H9 (cell line): ENCODE results near the gene MYL2. TPM values are rescaled to one million over a fixed set of nuclear protein-coding genes. Genes with fewer than 3 reads are reported as not detected.

ENCODE experiments used
- DNase-seq: peaks from one replicate; pipeline ENCODE4 v3.0.0-alpha.2; 2017
- H2AFZ ChIP-seq: one replicate; pipeline ENCODE4 v1.6.1; 2013; ENCODE audit warnings: mild to moderate bottlenecking, low read length, control low read depth, moderate library complexity
- H2AK5ac ChIP-seq: 2 replicates; pipeline ENCODE4 v1.6.1; 2013; ENCODE audit warnings: low read length, control low read depth, mixed read lengths; ENCODE audit not compliant: insufficient read length
- H2BK120ac ChIP-seq: one replicate; pipeline ENCODE4 v1.6.1; 2013; ENCODE audit warnings: low read depth, mild to moderate bottlenecking, low read length, control low read depth, inconsistent platforms; ENCODE audit not compliant: poor library complexity, severe bottlenecking
- H2BK12ac ChIP-seq: 2 replicates; pipeline ENCODE4 v1.6.1; 2013; ENCODE audit warnings: low read length, control low read depth, mixed read lengths, low read depth; ENCODE audit not compliant: insufficient read length
- H2BK15ac ChIP-seq: 2 replicates; pipeline ENCODE4 v1.6.1; 2013; ENCODE audit warnings: low read depth, low read length, control low read depth
- H2BK20ac ChIP-seq: one replicate; pipeline ENCODE4 v1.6.1; 2013; ENCODE audit warnings: low read depth, mild to moderate bottlenecking, low read length, control low read depth, inconsistent platforms; ENCODE audit not compliant: poor library complexity, severe bottlenecking
- H2BK5ac ChIP-seq: 2 replicates; pipeline ENCODE4 v1.6.1; 2013; ENCODE audit warnings: low read length, control low read depth, mixed read lengths; ENCODE audit not compliant: insufficient read length
- H3K14ac ChIP-seq: 2 replicates; pipeline ENCODE4 v1.6.1; 2013; ENCODE audit warnings: low read length, control low read depth; ENCODE audit not compliant: insufficient read depth
- H3K18ac ChIP-seq: 2 replicates; pipeline ENCODE4 v1.6.1; 2013; ENCODE audit warnings: low read depth, mild to moderate bottlenecking, mixed read lengths, low read length, control low read depth; ENCODE audit not compliant: insufficient read length
- H3K23ac ChIP-seq: 2 replicates; pipeline ENCODE4 v1.6.1; 2013; ENCODE audit warnings: low read length, control low read depth, mixed read lengths, low read depth; ENCODE audit not compliant: insufficient read length
- H3K23me2 ChIP-seq: 2 replicates; pipeline ENCODE4 v1.6.1; 2013; ENCODE audit warnings: low read depth, mild to moderate bottlenecking, mixed read lengths, low read length, control low read depth; ENCODE audit not compliant: insufficient read length, poor library complexity, severe bottlenecking
- H3K27ac ChIP-seq: 2 replicates; pipeline ENCODE4 v1.5.1; 2013; ENCODE audit warnings: low read length, control low read depth, mixed read lengths, low read depth; ENCODE audit not compliant: insufficient read length
- H3K27me3 ChIP-seq: 2 replicates; pipeline ENCODE4 v1.6.1; 2013; ENCODE audit warnings: low read length, control low read depth, inconsistent platforms; ENCODE audit not compliant: insufficient read depth
- H3K4ac ChIP-seq: 2 replicates; pipeline ENCODE4 v1.6.1; 2013; ENCODE audit warnings: low read depth, mild to moderate bottlenecking, control low read depth, inconsistent platforms, low read length, moderate library complexity
- H3K4me1 ChIP-seq: 2 replicates; pipeline ENCODE4 v1.6.1; 2013; ENCODE audit warnings: low read length, control low read depth, inconsistent platforms; ENCODE audit not compliant: insufficient read depth
- H3K4me2 ChIP-seq: 2 replicates; pipeline ENCODE4 v1.6.1; 2013; ENCODE audit warnings: low read length, control low read depth, mixed read lengths; ENCODE audit not compliant: insufficient read length, insufficient read depth
- H3K56ac ChIP-seq: 2 replicates; pipeline ENCODE4 v1.6.1; 2013; ENCODE audit warnings: low read depth, mild to moderate bottlenecking, mixed read lengths, low read length, control low read depth; ENCODE audit not compliant: insufficient read length
- H3K79me1 ChIP-seq: 2 replicates; pipeline ENCODE4 v1.6.1; 2013; ENCODE audit warnings: low read depth, mild to moderate bottlenecking, moderate library complexity, low read length, control low read depth, inconsistent platforms; ENCODE audit not compliant: insufficient read depth, poor library complexity, severe bottlenecking
- H3K79me2 ChIP-seq: 2 replicates; pipeline ENCODE4 v1.6.1; 2013; ENCODE audit warnings: low read length, control low read depth, inconsistent platforms; ENCODE audit not compliant: insufficient read depth
- H3K9ac ChIP-seq: 2 replicates; pipeline ENCODE4 v1.6.1; 2013; ENCODE audit warnings: low read length, control low read depth, mixed read lengths; ENCODE audit not compliant: insufficient read length; ENCODE audit errors: extremely low read depth
- H3K9me3 ChIP-seq: one replicate; pipeline ENCODE4 v1.6.1; 2013; ENCODE audit warnings: low read depth, low read length, inconsistent platforms; ENCODE audit not compliant: control insufficient read depth
- H3T11ph ChIP-seq: one replicate; pipeline ENCODE4 v1.6.1; 2013; ENCODE audit warnings: mild to moderate bottlenecking, low read length, control low read depth, inconsistent platforms
- H4K20me1 ChIP-seq: one replicate; pipeline ENCODE4 v1.6.1; 2013; ENCODE audit not compliant: control insufficient read depth, insufficient read length, insufficient read depth
- H4K5ac ChIP-seq: 2 replicates; pipeline ENCODE4 v1.6.1; 2013; ENCODE audit warnings: low read depth, mild to moderate bottlenecking, mixed read lengths, low read length, control low read depth; ENCODE audit not compliant: insufficient read length
- H4K8ac ChIP-seq: replicated peaks from 2 replicates; pipeline ENCODE4 v1.6.1; 2013; ENCODE audit warnings: low read length, control low read depth, mixed read lengths, low read depth; ENCODE audit not compliant: insufficient read length
- H4K91ac ChIP-seq: 2 replicates; pipeline ENCODE4 v1.6.1; 2013; ENCODE audit warnings: low read depth, mild to moderate bottlenecking, moderate library complexity, mixed read lengths, low read length, control low read depth; ENCODE audit not compliant: insufficient read length
- H3K27ac Mint-ChIP-seq, 3 experiments: 2 replicates in 2 of 3; 3 replicates in 1 of 3; pipeline ENCODE4 v1.8.0; 2020 to 2021; ENCODE audit warnings: mixed read lengths in 3 of 3, mild to moderate bottlenecking in 1 of 3, moderate library complexity in 1 of 3
- H3K27me3 Mint-ChIP-seq: 2 replicates; pipeline ENCODE4 v1.8.0; 2021; ENCODE audit warnings: low read depth, mild to moderate bottlenecking, moderate library complexity, mixed read lengths
- H3K36me3 Mint-ChIP-seq, 3 experiments: 2 replicates in 2 of 3; 3 replicates in 1 of 3; pipeline ENCODE4 v1.8.0; 2020 to 2021; ENCODE audit warnings: low read depth in 3 of 3, mixed read lengths in 3 of 3; ENCODE audit not compliant: insufficient read depth in 1 of 3
- H3K4me1 Mint-ChIP-seq, 2 experiments: 2 replicates each; pipeline ENCODE4 v1.8.0; 2020; ENCODE audit warnings: mixed read lengths in 2 of 2
- H3K4me3 Mint-ChIP-seq, 2 experiments: 2 replicates in 1 of 2; 3 replicates in 1 of 2; pipeline ENCODE4 v1.8.0; 2020 to 2021; ENCODE audit warnings: mild to moderate bottlenecking in 2 of 2, mixed read lengths in 2 of 2, moderate library complexity in 1 of 2
- H3K9me3 Mint-ChIP-seq, 2 experiments: 2 replicates in 1 of 2; 3 replicates in 1 of 2; pipeline ENCODE4 v1.8.0; 2020; ENCODE audit warnings: mild to moderate bottlenecking in 2 of 2, mixed read lengths in 2 of 2, moderate library complexity in 1 of 2
- CTCF ChIP-seq: fragments of 200-600 bp; sonication (generic); conservative IDR thresholded peaks from 3 replicates; pipeline ENCODE4 v1.8.0; 2021; ENCODE audit warnings: antibody characterized with exemption, mild to moderate bottlenecking
- WGBS: extraction: QIAGEN DNeasy Blood & Tissue Kit; methylation state at CpG from one replicate; pipeline ENCODE4 v1.1.7; 2013; ENCODE audit warnings: missing lambda C conversion rate, low lambda C conversion rate, mixed read lengths; ENCODE audit not compliant: insufficient read length; ENCODE audit errors: extremely low coverage; 5-methylcytosine and 5-hydroxymethylcytosine counted together
- total RNA-seq: library from RNA; stranded (reverse); gene quantifications from 2 replicates; pipeline ENCODE4 v1.2.1, GENCODE V29; 2021

The MYL2 gene
- total RNA-seq, 1 experiment from 2014 or later = not detected

GRCh38 chr12:110906985-110907384 is 13.4 kb downstream of the MYL2 start:
- H2AFZ ChIP-seq = no peak overlapping the region
- no peak overlapping the region for H3K18ac ChIP-seq
- Mint-ChIP-seq H3K27me3 (peaks cover 8% of the 10 kb centered on the region), H3K27ac (peak overlapping the region in 1 of 3 experiments; percentile 21; a peak in 2 of 7 replicates), H3K9me3 (0 out of 5 replicates have a peak, but pooled peaks cover 0 to 2% of the 10 kb centered on the region in 2 experiments), H3K4me1 (peaks cover 6 to 9% of the 10 kb centered on the region in 2 experiments), H3K36me3 (no peaks in the 10 kb centered on the region), H3K4me3 (no peak overlapping the region)
- no peaks in the 10 kb centered on the region for H3K79me2 ChIP-seq
- H4K91ac ChIP-seq = no peak overlapping the region
- H3T11ph ChIP-seq = no peak overlapping the region
- H4K8ac ChIP-seq = no peak overlapping the region
- H3K4me1 ChIP-seq = no peaks in the 10 kb centered on the region
- no peak overlapping the region for H2AK5ac ChIP-seq
- no peaks in the 10 kb centered on the region for H3K23me2 ChIP-seq
- H3K23ac ChIP-seq = no peak overlapping the region
- H2BK12ac ChIP-seq = no peak overlapping the region
- no peak overlapping the region for H3K27ac ChIP-seq
- H2BK120ac ChIP-seq = no peak overlapping the region
- H3K79me1 ChIP-seq = no peaks in the 10 kb centered on the region
- no peaks in the 10 kb centered on the region for H4K20me1 ChIP-seq
- no peak overlapping the region for H3K14ac ChIP-seq
- H3K9me3 ChIP-seq = no peaks in the 10 kb centered on the region
- no peak overlapping the region for H2BK20ac ChIP-seq
- H3K4me2 ChIP-seq = no peak overlapping the region
- no peak for DNase-seq
- WGBS = no CpG with 5 or more reads among the region's 4 CpGs
- no peak overlapping the region for H2BK15ac ChIP-seq
- no peak overlapping the region for H3K9ac ChIP-seq
- no peak overlapping the region for H3K4ac ChIP-seq
- no peak overlapping the region for H4K5ac ChIP-seq
- TF ChIP-seq CTCF = no peak
- H3K56ac ChIP-seq = no peak overlapping the region
- no peak overlapping the region for H2BK5ac ChIP-seq
- H3K27me3 ChIP-seq = no peaks in the 10 kb centered on the region
